ENCODE data around the gene HRCT1.

GRCh38 chr9:35905912-35906679 lies at the start of gene HRCT1:
- no peak for TF ChIP-seq POLR2A (IDR thresholded peaks at IDR 0.05; ENCODE audit: low read length)
- TF ChIP-seq GATA1 (IDR thresholded peaks at IDR 0.05; ENCODE audit: low read depth, low read length): no peak

Data from erythroblast (primary cell).